Esophagus squamous epithelium (tissue), 5 donors: ENCODE data around the gene FGF14. TPM values are rescaled to one million over a fixed set of nuclear protein-coding genes. Genes with fewer than 3 reads are reported as not detected.

Source experiments
- DNase-seq: peaks from one replicate; lab custom pipeline; 2025; lab: John Stamatoyannopoulos, UW
- H3K27ac ChIP-seq, 4 donors: fragments of 200-600 bp; sonication (generic); one replicate each; pipeline ENCODE4 v1.5.1; 2016 to 2019; ENCODE audit warnings: mild to moderate bottlenecking in 1 of 4
- H3K27me3 ChIP-seq, 4 donors: fragments of 200-600 bp; sonication (generic); 1 replicate in 3 of 4; 2 replicates in 1 of 4; pipeline versions ENCODE4 v1.5.1 to v1.6.0; 2017 to 2021; ENCODE audit warnings: antibody characterized with exemption in 1 of 4
- H3K36me3 ChIP-seq, 3 donors: fragments of 200-600 bp; sonication (generic); one replicate each; pipeline ENCODE4 v1.5.1; 2016 to 2019
- H3K4me1 ChIP-seq, 3 donors: fragments of 200-600 bp; sonication (generic); one replicate each; pipeline ENCODE4 v1.5.1; 2017 to 2019
- H3K4me3 ChIP-seq, 4 donors: fragments of 200-600 bp; sonication (generic); 1 replicate in 3 of 4; 2 replicates in 1 of 4; pipeline ENCODE4 v1.5.1; 2016 to 2019; ENCODE audit warnings: mild to moderate bottlenecking in 2 of 4, moderate library complexity in 1 of 4
- H3K9me3 ChIP-seq, 3 donors: fragments of 200-600 bp; sonication (generic); one replicate each; pipeline ENCODE4 v1.5.1; 2016 to 2019
- CTCF ChIP-seq, 6 experiments: fragments of 450-650 bp in 4 of 6; fragments of 200-600 bp in 2 of 6; sonication (generic) in 2 of 6; IDR thresholded peaks; one replicate each; pipeline ENCODE4 v1.5.1; 2016 to 2019; ENCODE audit warnings: antibody characterized with exemption in 6 of 6, mild to moderate bottlenecking in 4 of 6, moderate library complexity in 4 of 6
- POLR2A ChIP-seq, 4 donors: fragments of 450-650 bp; IDR thresholded peaks; one replicate each; pipeline ENCODE4 v1.6.1; 2017; ENCODE audit warnings: antibody characterized with exemption in 4 of 4, mild to moderate bottlenecking in 4 of 4, moderate library complexity in 3 of 4
- WGBS, 2 donors: methylation state at CpG; one replicate each; pipeline ENCODE4 v1.1.5; 2018; 5-methylcytosine and 5-hydroxymethylcytosine counted together
- intact Hi-C: fragments of 100-400 bp; cut with DNase I; formaldehyde crosslinking; loops from one replicate; pipeline ENCODE4 v1.15.0; 2022
- total RNA-seq, 4 donors: library from RNA; depleted of rRNA; stranded (reverse); fragments of >200 nt; gene quantifications; one replicate each; pipeline ENCODE4 v1.1.0, GENCODE V29; 2016
- donor health status: DM: yes; HTN: yes; CAD: no.

FGF14 gene
- total RNA-seq, 4 donors from 2014 or later, result 0.11 to 4.2 (median 1.0) TPM

GRCh38 chr13:102326381-102327118, 75.3 kb downstream of the FGF14 start:
- no peak overlapping the region for H3K4me3 ChIP-seq
- no peaks in the 10 kb centered on the region for H3K9me3 ChIP-seq
- no peaks in the 10 kb centered on the region for H3K27me3 ChIP-seq
- WGBS, 2 donors, result 52 to 66% methylated on average over 2 of the region's 2 CpGs
- H3K36me3 ChIP-seq, result no peaks in the 10 kb centered on the region
- no peak for DNase-seq
- intact Hi-C loops, result no loop called here
- peak overlapping the region in 1 of 4 donors; percentile 35 for H3K27ac ChIP-seq
- no peaks in the 10 kb centered on the region for H3K4me1 ChIP-seq
- no peak for TF ChIP-seq POLR2A (IDR thresholded peaks at IDR 0.05)

DNA sequence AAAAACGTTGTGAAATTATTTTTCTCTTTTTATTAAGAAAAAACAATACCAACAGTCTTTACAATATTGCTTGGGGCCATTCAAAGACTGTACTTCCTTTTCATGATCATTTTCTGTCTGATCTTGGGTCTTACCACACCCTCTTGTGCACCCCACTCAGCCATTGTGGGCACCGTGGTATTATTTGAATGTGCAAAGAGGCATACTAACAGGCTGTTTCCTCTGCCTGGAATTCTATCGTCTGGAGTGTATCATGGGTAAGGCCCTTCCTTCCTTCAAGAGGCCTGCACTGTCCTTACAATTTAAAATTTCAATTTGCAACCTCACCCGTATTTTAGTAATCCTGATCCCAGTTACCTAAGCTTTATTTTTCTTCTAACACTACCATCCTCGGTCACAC, 76.5 kb downstream of the FGF14 start:
- Histone ChIP-seq H3K27ac (no peak overlapping the region), H3K27me3 (no peaks in the 10 kb centered on the region), H3K4me1 (no peaks in the 10 kb centered on the region), H3K4me3 (no peak overlapping the region), H3K9me3 (no peaks in the 10 kb centered on the region), H3K36me3 (no peaks in the 10 kb centered on the region)
- no peak for DNase-seq
- intact Hi-C loops, result no loop called here
- TF ChIP-seq CTCF (IDR thresholded peaks at IDR 0.05), result no peak
- no peak for TF ChIP-seq POLR2A (IDR thresholded peaks at IDR 0.05)
- WGBS, 2 donors, result 48 to 60% methylated on average over 5 of the region's 5 CpGs

GRCh38 chr13:102323505-102323904, 78.3 kb downstream of the FGF14 start:
- intact Hi-C loops, result no loop called here
- no peak for DNase-seq
- no peak overlapping the region for H3K4me3 ChIP-seq
- H3K4me1 ChIP-seq, result no peaks in the 10 kb centered on the region
- no peak for TF ChIP-seq CTCF (IDR thresholded peaks at IDR 0.05)
- TF ChIP-seq POLR2A (IDR thresholded peaks at IDR 0.05), result no peak
- no peak overlapping the region for H3K27ac ChIP-seq
- H3K9me3 ChIP-seq, result no peaks in the 10 kb centered on the region
- H3K27me3 ChIP-seq, result no peaks in the 10 kb centered on the region
- WGBS, 2 donors, result 77 to 85% methylated on average over 1 of the region's 1 CpG
- no peaks in the 10 kb centered on the region for H3K36me3 ChIP-seq

- H3K4me3 ChIP-seq, result no peak overlapping the region
- intact Hi-C loops, result no loop called here
- no peaks in the 10 kb centered on the region for H3K9me3 ChIP-seq
- 90 to 93% methylated on average over 1 of the region's 1 CpG for WGBS, 2 donors
- H3K4me1 ChIP-seq, result peaks cover 0 to 5% (median 0%) of the 10 kb centered on the region in 3 donors
- H3K27ac ChIP-seq, result no peak overlapping the region
- no peaks in the 10 kb centered on the region for H3K27me3 ChIP-seq
- DNase-seq, result no peak
- H3K36me3 ChIP-seq, result no peaks in the 10 kb centered on the region
- no peak for TF ChIP-seq POLR2A (IDR thresholded peaks at IDR 0.05)
- no peak for TF ChIP-seq CTCF (IDR thresholded peaks at IDR 0.05)
Observed at GRCh38 chr13:102323012-102323411, 78.8 kb downstream of the FGF14 start.

- Histone ChIP-seq H3K4me1 (peaks cover 0 to 7% (median 0%) of the 10 kb centered on the region in 3 donors), H3K27ac (no peak overlapping the region), H3K4me3 (no peak overlapping the region), H3K27me3 (no peaks in the 10 kb centered on the region), H3K36me3 (no peaks in the 10 kb centered on the region), H3K9me3 (no peaks in the 10 kb centered on the region)
- no peak for DNase-seq
- no peak for TF ChIP-seq CTCF (IDR thresholded peaks at IDR 0.05)
- TF ChIP-seq POLR2A (IDR thresholded peaks at IDR 0.05), result no peak
- intact Hi-C loops, result no loop called here
- WGBS, 2 donors, result 76 to 86% methylated on average over 3 of the region's 3 CpGs
Observed at GRCh38 chr13:102322211-102322610, 79.6 kb downstream of the FGF14 start.
